HG03025 (cell line): ENCODE results near the gene OR6B3.
"Not testable (repeated sequence)": the region's sequence is repeated elsewhere in the genome, so short reads cannot be mapped to it uniquely, and the experiment has no call there.

Experiments used
- ATAC-seq: cut with Tn5 transposase; IDR thresholded peaks from one replicate; pipeline ENCODE4 v1.9.1; 2021; ENCODE audit warnings: mild to moderate bottlenecking, moderate library complexity; ENCODE audit not compliant: unreplicated experiment, low FRiP score

OR6B3 gene

DNA sequence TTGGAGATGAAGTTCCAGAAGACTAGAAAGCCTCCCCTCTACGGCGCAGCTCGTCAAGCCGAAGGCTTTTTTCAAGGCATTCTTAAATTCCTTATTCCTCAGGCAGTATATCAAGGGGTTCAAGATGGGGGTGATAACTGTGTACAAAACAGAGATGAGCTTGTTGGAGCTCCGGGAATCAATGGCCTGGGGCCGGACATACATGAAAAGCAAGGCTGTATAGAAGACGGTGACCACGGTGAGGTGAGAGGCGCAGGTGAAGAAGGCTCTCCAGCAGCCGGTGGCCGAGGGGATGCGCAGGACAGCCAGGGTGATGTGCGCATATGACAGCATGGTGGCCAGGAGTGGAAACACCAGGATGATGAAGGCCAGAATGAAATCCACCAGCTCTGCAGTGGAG, 8.2 kb downstream of the OR6B3 start:
- no peak for ATAC-seq

DNA sequence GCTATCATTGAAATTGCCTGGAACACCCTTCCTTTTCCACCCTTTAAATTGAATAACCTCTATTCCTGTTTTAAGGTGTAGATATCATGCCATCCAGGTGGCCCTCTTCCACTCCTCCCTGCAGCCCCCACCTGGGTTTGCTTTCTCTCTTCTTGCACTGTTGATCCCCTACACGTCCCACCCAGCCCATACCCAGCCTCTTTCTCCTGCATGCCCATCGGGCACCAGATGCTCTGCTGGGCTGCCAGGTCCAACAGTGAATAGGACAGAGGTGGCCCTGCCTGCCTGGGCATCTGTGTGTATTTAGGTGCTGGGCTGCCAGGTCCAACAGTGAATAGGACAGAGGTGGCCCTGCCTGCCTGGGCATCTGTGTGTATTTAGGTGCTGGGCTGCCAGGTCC, 9.2 kb downstream of the OR6B3 start:
- ATAC-seq = not testable (repeated sequence)

DNA sequence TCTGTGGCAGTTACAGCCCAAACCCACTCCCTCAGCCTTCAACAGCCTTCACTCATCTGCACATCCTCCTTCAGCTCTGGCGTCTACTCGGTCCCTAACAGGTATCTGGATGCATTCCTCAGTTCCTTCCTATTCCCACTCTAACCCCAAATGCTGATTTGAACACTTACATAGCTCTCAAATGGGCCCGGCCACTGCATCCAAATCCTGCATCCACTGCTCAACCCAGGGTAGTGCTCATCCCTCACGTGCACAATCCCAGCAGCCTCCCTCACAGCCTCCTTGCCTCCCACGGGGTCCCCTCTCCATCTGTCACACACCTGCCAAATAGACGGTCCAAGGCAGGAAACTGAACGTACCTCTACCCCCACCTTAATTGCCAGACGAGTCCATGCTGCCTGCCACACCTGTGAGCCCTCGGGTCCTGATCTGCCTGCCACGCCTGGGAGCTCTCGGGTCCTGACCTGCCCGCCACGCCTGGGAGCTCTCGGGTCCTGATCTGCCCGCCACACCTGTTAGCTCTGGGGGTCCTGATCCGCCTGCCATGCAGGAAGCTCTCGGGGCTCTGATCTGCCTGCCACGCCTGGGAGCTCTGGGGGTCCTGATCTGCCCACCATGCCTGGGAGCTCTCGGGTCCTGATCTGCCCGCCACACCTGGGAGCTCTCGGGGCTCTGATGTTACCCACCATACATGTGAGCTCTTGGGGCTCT, 9.9 kb downstream of the OR6B3 start:
- no peak for ATAC-seq

DNA sequence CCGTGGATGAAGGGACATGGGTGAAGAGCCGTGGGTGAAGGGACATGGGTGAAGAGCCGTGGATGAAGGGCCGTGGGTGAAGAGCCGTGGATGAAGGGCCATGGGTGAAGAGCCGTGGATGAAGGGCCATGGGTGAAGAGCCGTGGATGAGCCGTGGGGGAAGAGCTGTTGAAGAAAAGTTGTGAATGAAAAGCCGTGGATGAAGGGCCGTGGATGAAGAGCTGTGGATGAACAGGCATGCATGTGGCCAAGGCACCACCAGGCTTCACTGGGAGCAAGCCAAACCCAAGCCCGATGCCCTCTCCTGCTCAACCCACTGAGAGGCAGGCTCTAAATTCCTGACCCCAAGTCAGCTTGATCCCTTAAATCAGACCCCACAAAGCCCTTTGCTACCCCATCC, 10.6 kb downstream of the OR6B3 start:
- ATAC-seq = no peak

DNA sequence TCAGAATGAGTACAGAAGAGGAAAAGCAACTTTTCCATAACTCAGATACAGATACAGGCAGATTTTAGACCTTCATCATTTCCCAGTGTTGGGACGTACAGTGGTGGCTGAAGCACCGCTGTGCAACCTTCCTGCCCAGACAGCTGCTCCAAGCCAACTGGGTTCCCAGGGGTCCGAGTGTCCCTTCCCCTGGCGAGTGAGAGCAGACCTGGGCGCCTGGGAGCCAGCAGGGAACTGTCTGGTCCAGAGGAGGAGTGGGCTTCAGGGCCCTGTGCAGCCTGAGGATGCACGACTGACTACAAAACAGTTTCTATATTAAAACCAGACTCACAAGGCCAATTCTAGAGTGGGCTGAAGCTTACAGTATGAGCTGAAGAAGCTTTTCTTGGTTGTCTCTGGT, 12.0 kb downstream of the OR6B3 start:
- no peak for ATAC-seq

DNA sequence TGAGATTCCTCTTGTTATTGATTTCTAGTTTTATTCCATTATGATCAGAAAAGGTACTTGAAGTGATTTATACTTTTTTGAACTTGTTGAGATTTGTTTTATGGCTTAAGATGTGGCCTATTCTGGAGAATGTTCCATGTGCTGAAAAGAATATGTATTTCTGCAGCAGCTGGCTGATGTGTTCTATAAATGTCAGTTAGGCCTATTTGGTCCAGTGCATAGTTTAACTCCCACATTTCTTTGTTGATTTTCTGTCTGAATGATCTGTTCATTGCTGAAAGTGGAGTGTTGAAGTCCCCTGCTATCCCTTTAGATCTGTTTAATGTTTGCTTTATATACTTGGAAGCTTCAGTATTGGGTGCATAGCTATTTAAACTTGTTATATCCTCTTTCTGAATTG, 16.0 kb downstream of the OR6B3 start:
- no peak for ATAC-seq

DNA sequence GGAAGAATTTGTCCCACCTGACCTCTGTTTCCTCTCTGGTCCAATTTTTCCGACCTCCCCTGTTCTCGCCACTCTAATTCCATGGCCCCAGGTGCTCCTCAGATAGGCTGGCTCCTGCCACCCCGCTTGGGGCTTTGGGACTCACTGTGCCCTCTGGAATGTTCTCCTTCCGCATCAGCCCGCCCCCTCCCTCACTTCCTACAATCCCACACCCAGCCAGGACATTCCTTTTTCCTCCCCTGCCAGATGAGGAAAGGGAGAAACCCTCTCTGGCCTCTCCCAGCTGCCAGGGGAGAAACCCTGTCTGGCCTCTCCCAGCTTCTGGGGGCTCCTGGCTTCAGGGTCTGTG, 20.0 kb downstream of the OR6B3 start:
- no peak for ATAC-seq

DNA sequence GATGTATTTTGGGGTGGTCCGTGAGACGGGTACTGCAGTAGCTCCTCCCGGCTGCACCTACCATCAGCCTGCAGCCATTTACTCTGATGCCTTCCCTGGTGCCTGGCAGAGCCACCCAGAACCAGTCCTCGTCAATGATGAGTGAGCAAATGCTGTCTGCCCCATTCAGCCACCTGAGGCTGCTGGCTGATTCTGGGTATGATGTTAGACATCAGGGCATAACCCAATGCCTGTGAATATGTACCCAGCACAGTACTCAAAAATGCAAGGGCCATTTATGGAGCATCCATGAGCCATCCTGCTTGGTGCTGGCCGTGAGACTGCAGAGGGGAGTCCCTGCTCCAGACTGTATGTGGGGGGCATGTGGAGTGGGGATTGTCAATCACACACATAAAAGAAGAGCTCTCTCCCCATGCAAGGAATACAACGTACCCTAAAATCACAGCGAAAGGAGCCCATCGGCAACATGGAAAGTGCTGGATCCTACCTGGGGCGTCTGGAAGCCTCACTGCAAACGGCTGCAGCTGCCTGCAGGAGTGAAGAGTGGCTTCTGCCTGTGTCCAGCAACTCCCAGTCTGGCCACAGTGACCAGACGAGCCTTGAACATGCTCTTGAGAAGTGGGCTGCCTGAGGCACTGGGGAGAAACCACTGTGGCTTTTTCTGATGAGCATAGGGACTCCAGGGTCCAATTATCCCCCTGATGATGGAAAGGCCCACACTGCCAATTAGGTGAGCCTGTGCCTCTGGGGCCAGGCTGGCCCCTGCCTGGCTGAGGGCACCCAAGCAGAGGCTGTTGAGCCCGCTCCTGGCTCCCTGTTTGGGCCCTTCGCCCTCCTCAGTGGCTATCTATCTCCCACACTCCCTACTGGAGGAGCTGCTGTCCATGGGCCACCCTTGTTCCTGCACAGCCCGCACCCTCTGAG, 20.7 kb downstream of the OR6B3 start:
- ATAC-seq = no peak

DNA sequence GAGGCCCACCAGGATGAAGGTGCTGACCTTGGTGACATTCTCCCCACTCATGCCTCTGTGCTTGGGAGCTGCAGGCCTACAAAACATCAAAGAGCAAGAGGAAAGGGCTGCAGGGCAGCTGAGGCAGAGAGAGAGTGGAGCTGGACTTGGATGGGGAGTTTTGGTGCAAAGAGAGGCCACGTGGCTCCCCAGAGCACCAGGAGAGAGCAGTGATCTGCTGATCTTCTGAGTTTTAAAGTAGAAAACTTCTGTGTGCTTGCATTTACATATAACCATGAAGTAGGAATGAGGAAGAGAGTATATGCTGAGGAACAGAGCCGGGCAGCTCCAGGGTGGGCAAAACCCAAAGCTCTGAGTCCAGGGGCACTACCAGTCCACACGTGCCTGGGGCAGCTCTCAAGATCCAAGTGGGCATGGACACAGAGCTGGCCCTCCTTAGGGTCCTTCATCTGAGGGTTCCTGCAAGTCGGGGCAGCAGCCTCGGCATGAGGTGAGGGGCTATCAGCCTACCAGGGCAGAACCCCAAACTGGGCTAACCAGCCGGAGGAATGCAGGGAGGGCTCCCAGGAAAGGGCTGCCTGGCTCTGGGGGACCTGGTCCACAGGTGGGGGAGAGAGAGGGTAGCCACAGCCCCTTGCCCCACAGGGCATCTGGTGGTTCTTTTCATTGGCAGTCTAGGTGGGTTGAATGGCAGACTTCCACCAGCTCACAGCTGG, 22.8 kb downstream of the OR6B3 start, which contains the start of gene OR6B2:
TSS of gene OR6B2 (minus strand) at position 51 of the 716 bp plus-strand sequence. CDS start at position 51, 0 bp downstream.
- ATAC-seq = no peak

DNA sequence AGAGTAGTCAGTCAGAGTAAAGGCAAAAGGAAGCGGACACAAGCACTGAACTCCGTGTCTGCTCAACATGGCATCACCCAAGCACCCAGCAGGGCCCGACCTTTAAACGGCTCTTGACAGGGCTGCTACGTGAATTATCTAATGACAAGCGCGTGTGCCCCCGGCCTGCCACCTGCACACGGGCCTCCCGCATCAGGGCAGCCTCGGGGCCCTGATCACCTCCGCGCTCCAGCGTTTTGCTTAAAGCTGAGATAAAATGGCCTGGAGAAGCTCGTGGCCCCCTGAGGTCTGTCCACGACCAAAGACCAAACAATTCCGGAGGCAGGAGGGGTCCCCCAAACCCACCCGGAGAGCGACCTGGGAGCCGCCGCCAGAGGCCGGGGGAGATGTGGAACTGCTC, 28.6 kb downstream of the OR6B3 start:
- peak; percentile 19 for ATAC-seq

DNA sequence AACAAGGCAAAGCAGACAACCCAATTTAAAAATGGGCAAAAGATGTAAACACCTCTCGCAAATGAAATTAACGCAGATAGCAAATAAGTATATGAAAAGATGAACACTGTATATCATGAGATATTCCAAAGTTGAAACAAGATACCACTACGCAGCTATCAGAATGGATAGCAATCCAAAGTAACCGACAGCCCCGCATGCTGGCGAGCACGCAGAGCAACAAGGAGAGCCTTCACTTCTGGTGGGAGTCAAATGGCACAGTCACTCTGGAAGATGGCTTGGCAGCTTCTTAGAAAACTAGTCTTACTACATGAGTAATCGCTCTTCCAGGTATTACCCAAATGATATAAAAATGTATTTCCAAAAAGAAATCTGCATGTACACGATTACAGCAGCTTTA, 29.5 kb downstream of the OR6B3 start:
- ATAC-seq = no peak

DNA sequence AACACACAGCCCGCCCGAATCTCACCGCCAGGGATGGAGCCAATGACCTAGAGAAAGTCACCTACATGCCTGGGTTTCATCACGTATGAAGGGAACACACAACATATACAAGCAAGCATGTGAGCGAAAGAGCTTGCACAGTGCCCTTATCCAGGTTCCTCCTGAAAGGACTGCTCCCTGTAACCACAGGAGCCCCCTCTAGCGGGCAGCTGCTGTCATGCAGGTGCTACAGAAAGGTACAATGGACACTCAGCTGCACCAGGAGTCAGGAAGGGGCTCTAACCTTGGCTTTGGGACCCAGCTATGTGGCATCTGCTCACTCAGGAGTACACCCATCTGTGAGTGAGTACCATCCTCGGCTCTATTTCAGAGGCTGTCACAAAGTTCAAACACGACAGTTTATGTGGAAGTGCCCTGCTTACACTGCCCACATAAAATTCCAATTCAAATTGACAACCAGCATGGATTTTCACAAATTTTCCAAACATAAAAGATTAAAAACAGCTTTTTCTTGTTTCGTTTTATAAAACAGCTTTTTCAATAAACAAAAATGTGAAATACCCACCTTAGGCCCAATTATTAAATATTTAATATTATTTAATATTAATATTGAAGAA, 31.7 kb downstream of the OR6B3 start:
- ATAC-seq = no peak

DNA sequence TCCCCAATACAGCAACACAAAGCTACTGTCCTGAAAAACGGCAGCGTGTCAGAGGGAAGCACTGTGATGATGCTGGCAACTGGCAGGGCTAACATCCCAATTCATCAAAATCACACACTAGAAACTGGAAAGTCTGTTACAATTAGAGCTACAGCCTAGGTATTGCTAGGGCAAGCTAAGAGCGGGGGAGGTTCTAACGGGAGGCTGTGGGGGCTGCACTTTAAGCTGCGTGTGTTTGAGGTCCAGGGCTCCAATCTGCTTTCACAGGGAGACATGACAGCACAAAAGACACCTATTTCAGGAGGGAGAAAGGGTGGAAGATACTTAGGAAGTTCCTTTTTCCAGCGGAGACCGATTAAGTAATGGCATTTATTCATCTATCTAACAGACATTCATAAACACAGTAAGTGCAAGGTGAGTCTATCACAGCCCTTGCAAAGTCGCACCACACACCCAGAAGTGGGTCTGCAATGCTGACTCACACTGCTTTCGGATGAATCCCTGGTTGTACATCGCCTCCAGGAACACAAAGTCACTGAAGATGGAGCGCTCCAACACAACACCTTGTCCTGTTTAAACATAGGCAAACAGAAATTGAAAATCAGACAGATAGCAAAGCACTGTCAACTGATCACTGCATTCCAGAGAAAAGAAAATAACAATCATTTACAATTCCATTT, 35.1 kb downstream of the OR6B3 start:
- ATAC-seq = no peak

DNA sequence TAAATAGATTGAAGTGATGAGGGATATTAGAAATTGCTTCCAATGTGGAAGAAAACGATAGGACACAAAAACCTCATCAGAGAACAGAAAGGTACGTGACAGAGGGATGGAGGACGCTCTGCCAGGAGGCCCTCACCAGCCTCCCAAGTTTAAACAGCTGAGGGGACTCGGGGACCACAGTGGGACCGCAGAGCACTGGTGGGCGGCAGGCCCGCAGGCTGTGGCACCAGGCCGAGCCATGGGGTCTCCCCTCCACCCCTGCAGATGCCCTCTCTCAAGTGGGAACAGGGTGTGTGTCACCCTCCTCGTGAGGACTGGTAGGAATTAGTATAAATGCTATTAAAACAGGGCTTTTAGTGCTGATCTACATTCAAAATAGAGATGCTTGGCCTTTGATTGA, 39.0 kb downstream of the OR6B3 start:
- ATAC-seq = no peak

DNA sequence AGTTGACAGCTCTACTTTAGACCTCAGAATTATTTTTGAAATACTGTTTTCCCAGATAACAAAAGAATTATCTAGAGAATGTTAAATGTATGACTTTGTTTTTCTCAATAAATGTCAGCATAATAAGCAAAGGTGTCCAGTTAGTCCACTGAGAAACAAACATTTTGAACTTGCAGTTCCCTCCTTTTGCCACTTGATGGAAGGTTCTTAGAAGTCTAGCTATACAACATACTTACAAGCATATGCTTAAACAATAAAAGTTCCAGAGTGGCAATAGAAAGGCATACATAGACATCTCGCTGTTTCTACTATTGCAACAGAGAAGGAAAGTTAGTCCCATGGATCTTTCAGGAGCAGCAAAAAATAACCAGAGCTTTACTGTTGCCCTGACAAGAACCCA, 40.0 kb downstream of the OR6B3 start:
- no peak for ATAC-seq

DNA sequence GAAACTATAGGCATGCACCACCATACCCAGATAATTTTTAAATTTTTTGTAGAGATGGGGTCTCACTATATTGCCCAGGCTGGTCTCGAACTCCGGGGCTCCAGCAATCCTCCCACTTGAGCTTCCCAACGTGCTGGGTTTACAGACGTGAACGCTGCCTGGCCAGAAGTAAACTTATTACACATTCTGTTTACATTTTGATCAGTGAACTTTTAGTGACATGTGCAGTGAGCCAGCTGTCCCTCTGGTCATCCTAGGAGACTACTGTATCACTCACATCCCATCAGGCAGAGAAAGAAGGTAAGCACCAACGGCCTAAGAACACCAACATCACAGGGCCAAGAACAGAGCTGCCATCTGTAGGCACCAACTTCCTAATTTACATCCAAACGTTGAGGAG, 50.3 kb downstream of the OR6B3 start:
- ATAC-seq = no peak

DNA sequence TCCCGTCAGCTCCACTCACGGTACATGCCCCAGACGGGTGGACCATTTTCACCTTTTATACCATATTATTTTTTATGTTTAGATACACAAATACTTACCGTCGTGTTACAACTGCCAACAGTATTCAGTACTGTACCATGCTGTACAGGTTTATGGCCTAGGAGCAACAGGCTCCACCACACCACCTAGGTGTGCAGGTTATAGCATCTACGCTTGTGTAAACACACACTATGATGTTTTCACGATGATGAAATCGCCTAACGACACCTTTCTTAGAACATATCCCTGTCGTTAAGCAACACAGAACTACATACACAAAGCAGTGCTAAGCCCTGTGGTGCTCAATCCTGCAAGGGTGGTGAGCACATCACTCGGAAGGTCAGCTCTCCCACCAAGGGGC, 52.6 kb downstream of the OR6B3 start:
- ATAC-seq = no peak

DNA sequence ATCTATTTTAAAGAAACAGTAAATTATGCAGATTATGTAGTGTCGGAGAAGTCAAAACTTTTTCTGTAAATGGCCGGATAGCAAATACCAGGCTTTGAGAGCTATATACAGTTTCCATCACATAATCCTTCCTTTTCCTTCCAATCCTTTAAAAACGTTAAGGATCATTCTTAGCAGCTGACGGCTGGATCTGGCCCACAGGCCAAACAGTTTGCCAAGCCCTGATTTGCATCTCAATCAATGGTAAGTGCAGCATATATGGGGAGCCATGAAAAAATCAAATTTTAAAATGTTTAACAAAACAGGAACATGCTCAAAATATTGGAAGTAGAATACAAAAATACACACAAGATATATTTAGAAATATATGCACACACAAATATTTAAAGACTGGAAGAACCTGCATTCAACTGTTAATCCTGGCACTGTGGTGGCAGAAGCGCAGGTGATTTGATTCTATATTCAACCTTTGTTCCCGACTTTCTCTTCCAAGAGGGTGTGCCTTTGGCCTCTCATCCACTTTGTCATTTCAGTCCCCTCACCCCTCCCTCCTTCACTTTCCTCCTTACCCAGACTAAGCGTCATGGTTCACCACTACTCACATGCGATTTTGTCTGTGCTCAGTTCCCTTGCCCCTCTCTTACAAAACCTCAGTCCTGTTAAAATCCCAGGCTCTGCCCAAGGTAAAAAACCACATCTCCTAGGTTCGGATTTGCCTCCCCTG, 55.5 kb downstream of the OR6B3 start:
- no peak for ATAC-seq
